Endodermal cell (in vitro differentiated cells): ENCODE measurements around the gene SBSN. TPM values are rescaled to one million over a fixed set of nuclear protein-coding genes. Genes with fewer than 3 reads are reported as not detected.

Source experiments
- DNase-seq: peaks from one replicate; pipeline ENCODE4 v3.0.0-alpha.2; 2017
- H3K27ac ChIP-seq: 2 replicates; pipeline ENCODE4 v1.5.1; 2013; ENCODE audit warnings: mild to moderate bottlenecking, low read depth, low read length, moderate library complexity
- H3K27me3 ChIP-seq: 2 replicates; pipeline ENCODE4 v1.6.1; 2013; ENCODE audit warnings: mild to moderate bottlenecking, low read length, moderate library complexity; ENCODE audit not compliant: insufficient read depth, control insufficient read depth, poor library complexity, severe bottlenecking
- H3K36me3 ChIP-seq: 2 replicates; pipeline ENCODE4 v1.7.0; 2013; ENCODE audit warnings: mild to moderate bottlenecking, low read length, moderate library complexity; ENCODE audit not compliant: control insufficient read depth, insufficient read depth
- H3K4me1 ChIP-seq: one replicate; pipeline ENCODE4 v1.7.0; 2013; ENCODE audit warnings: low read length; ENCODE audit not compliant: control insufficient read depth, insufficient read depth
- H3K4me3 ChIP-seq: 2 replicates; pipeline ENCODE4 v1.5.1; 2013; ENCODE audit warnings: mild to moderate bottlenecking, low read length, moderate library complexity
- H3K9ac ChIP-seq: 2 replicates; pipeline ENCODE4 v1.6.1; 2013; ENCODE audit warnings: mild to moderate bottlenecking, low read length, moderate library complexity; ENCODE audit not compliant: poor library complexity, severe bottlenecking; ENCODE audit errors: extremely low read depth
- H3K9me3 ChIP-seq: 2 replicates; pipeline ENCODE4 v1.6.1; 2013; ENCODE audit warnings: mild to moderate bottlenecking, low read length, moderate library complexity; ENCODE audit not compliant: control insufficient read depth
- H3K27ac Mint-ChIP-seq: 2 replicates; pipeline ENCODE4 v1.8.0; 2020; ENCODE audit warnings: mixed read lengths
- H3K27me3 Mint-ChIP-seq: 2 replicates; pipeline ENCODE4 v1.8.0; 2021; ENCODE audit warnings: mild to moderate bottlenecking, mixed read lengths; ENCODE audit not compliant: insufficient read depth
- H3K36me3 Mint-ChIP-seq: 2 replicates; pipeline ENCODE4 v1.8.0; 2020; ENCODE audit warnings: low read depth, mixed read lengths
- H3K4me1 Mint-ChIP-seq: 2 replicates; pipeline ENCODE4 v1.8.0; 2020; ENCODE audit warnings: mixed read lengths
- H3K4me3 Mint-ChIP-seq: 2 replicates; pipeline ENCODE4 v1.8.0; 2020; ENCODE audit warnings: mild to moderate bottlenecking, moderate library complexity, mixed read lengths
- H3K9me3 Mint-ChIP-seq: 2 replicates; pipeline ENCODE4 v1.8.0; 2020; ENCODE audit warnings: mild to moderate bottlenecking, mixed read lengths
- WGBS, 2 experiments: methylation state at CpG; one replicate each; pipeline versions ENCODE4 v1.1.5 to v1.1.7; 2013; ENCODE audit warnings: missing lambda C conversion rate in 2 of 2, mixed read lengths in 1 of 2; ENCODE audit not compliant: insufficient coverage in 1 of 2, insufficient read length in 1 of 2; 5-methylcytosine and 5-hydroxymethylcytosine counted together
- total RNA-seq, 2 donors: library from RNA; stranded (reverse); fragmentation: NEBNext Ultra II Directional in 1 of 2; extraction: Animal tissue kit (Norgen Biotek cat#: 25700) in 1 of 2; gene quantifications; 2 replicates in 1 of 2; 3 replicates in 1 of 2; pipeline ENCODE4 v1.2.1, GENCODE V29; 2021
- TF ChIP-seq, protein P1 (sequence below): fragments of 200-600 bp; sonication (generic); conservative IDR thresholded peaks from 2 replicates; pipeline ENCODE4 v1.5.0; 2021; ENCODE audit warnings: antibody characterized with exemption, mild to moderate bottlenecking

The SBSN gene
- total RNA-seq, 2 donors from 2014 or later: not detected

DNA sequence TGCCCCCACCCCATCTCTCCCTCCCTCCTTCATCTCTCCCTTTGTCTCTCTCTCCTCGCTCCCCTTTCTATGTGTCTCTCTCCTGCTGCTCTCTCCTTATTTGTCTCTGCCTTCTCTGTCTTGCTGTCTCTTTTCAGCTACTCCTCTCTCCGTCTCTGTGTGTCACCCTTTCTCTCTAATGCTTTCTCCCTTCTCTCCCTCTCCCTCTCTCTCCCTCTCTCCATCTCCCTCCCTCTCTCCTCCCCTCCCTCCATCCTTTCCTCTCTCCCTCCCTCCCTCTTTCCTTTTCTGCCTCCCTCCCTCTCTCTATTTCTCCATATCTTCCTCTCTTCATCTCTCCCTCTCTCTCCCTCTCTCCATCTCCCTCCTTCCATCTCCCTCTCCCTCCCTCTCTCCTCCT is 34.7 kb upstream of the SBSN start:
- Mint-ChIP-seq H3K4me1 (no peaks in the 10 kb centered on the region), H3K4me3 (no peak overlapping the region), H3K27ac (no peak overlapping the region), H3K9me3 (no peaks in the 10 kb centered on the region), H3K36me3 (no peaks in the 10 kb centered on the region), H3K27me3 (peaks cover 60% of the 10 kb centered on the region)
- Histone ChIP-seq H3K9ac (no peak overlapping the region), H3K27ac (no peak overlapping the region), H3K36me3 (no peaks in the 10 kb centered on the region), H3K9me3 (no peaks in the 10 kb centered on the region), H3K27me3 (peaks cover 23% of the 10 kb centered on the region), H3K4me1 (no peaks in the 10 kb centered on the region), H3K4me3 (no peak overlapping the region)
- no peak for DNase-seq
- 71 to 72% methylated on average over 2 of the region's 2 CpGs for WGBS, 2 experiments
- TF ChIP-seq, protein P1, sequence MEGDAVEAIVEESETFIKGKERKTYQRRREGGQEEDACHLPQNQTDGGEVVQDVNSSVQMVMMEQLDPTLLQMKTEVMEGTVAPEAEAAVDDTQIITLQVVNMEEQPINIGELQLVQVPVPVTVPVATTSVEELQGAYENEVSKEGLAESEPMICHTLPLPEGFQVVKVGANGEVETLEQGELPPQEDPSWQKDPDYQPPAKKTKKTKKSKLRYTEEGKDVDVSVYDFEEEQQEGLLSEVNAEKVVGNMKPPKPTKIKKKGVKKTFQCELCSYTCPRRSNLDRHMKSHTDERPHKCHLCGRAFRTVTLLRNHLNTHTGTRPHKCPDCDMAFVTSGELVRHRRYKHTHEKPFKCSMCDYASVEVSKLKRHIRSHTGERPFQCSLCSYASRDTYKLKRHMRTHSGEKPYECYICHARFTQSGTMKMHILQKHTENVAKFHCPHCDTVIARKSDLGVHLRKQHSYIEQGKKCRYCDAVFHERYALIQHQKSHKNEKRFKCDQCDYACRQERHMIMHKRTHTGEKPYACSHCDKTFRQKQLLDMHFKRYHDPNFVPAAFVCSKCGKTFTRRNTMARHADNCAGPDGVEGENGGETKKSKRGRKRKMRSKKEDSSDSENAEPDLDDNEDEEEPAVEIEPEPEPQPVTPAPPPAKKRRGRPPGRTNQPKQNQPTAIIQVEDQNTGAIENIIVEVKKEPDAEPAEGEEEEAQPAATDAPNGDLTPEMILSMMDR: no peak

DNA sequence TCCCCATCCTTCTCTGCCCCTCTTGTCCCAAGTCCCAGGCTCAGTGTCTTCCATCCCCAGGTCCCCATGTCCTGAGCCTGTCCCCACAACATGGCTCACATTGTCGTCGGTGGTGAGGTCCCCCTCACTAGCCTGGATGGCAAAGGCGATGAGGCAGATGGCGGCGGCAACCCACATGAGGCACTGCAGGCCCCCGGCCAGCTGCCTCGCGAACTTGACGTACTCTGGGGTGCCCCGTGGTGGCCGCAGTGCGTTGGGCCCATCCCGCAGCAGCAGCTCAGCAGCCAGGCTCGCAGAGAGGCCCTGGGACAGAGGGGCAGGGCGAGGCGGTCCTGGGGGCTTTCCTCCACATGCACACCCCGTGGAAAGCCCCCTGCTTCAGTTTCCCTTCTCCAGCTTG is 34.2 kb upstream of the SBSN start:
- H3K4me3 Mint-ChIP-seq: no peak overlapping the region
- H3K27me3 ChIP-seq: peaks cover 24% of the 10 kb centered on the region

DNA sequence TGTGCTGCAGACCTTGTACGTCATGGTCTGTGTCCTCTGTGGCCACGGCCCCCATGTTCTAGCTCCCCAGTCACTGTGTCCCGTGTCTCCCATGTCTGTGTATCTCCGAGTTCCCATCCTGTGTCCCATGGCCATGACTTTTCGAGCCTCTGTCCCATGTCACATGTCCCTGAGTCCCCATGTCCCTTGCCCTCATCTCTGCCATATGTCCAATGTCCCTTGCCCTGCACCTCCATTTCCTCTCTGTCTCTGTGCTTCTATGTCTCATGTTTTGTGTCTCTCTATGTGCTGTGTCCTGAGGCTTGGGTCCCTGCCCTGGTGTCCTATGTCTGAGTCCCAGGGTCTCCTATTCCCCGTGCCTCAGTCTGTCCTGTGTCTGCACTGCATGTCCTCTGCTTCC is 33.3 kb upstream of the SBSN start:
- H3K27me3 ChIP-seq: peaks cover 33% of the 10 kb centered on the region
- no peak overlapping the region for H3K4me3 Mint-ChIP-seq
- WGBS, 2 experiments: 91 to 92% methylated on average over 5 to 6 of the region's 6 CpGs

More for the DNA sequence above, 34.2 kb upstream of the SBSN start:
- no peak overlapping the region for H3K27ac ChIP-seq
- 76 to 84% methylated on average over 3 to 17 of the region's 17 CpGs for WGBS, 2 experiments
- H3K36me3 Mint-ChIP-seq: no peaks in the 10 kb centered on the region
- no peak overlapping the region for H3K27ac Mint-ChIP-seq
- TF ChIP-seq, protein P1: no peak
- H3K4me1 Mint-ChIP-seq: no peaks in the 10 kb centered on the region
- H3K9ac ChIP-seq: no peak overlapping the region
- DNase-seq: no peak
- H3K4me1 ChIP-seq: no peaks in the 10 kb centered on the region
- no peaks in the 10 kb centered on the region for H3K9me3 ChIP-seq
- H3K9me3 Mint-ChIP-seq: no peaks in the 10 kb centered on the region
- H3K36me3 ChIP-seq: no peaks in the 10 kb centered on the region
- peaks cover 61% of the 10 kb centered on the region for H3K27me3 Mint-ChIP-seq
- no peak overlapping the region for H3K4me3 ChIP-seq

More for the DNA sequence above, 33.3 kb upstream of the SBSN start:
- no peak overlapping the region for H3K27ac ChIP-seq
- Mint-ChIP-seq H3K9me3 (no peaks in the 10 kb centered on the region), H3K4me1 (no peaks in the 10 kb centered on the region), H3K36me3 (no peaks in the 10 kb centered on the region), H3K27me3 (peaks cover 69% of the 10 kb centered on the region), H3K27ac (no peak overlapping the region)
- H3K36me3 ChIP-seq: no peaks in the 10 kb centered on the region
- H3K4me1 ChIP-seq: no peaks in the 10 kb centered on the region
- H3K4me3 ChIP-seq: no peak overlapping the region
- no peak overlapping the region for H3K9ac ChIP-seq
- TF ChIP-seq, protein P1: no peak
- no peak for DNase-seq
- no peaks in the 10 kb centered on the region for H3K9me3 ChIP-seq
